HL-60/S4 (cell line): Measurements from ENCODE around the gene MINDY3.
"Not testable (repeated sequence)": the region's sequence is repeated elsewhere in the genome, so short reads cannot be mapped to it uniquely, and the experiment has no call there.

Experiments
- in situ Hi-C: fragments of 300-500 bp; cut with MboI; formaldehyde crosslinking; loops from 2 replicates; pipeline ENCODE4 v1.14.3; 2022; ENCODE audit warnings: low sequenced_read_pairs

MINDY3 gene

GRCh38 chr10:15782851-15783250, 77.5 kb downstream of the MINDY3 start:
- in situ Hi-C loops = no loop called here

- in situ Hi-C loops = no loop called here
Measured at GRCh38 chr10:15781381-15781960, 78.8 kb downstream of the MINDY3 start.

GRCh38 chr10:15780353-15781135, 79.8 kb downstream of the MINDY3 start:
- in situ Hi-C loops = no loop called here

GRCh38 chr10:15775513-15775912, 84.8 kb downstream of the MINDY3 start:
- in situ Hi-C loops = no loop called here

GRCh38 chr10:15774534-15774933, 85.8 kb downstream of the MINDY3 start:
- in situ Hi-C loops = not testable (repeated sequence)

- in situ Hi-C loops = no loop called here
Measured at GRCh38 chr10:15764892-15765454, 95.3 kb downstream of the MINDY3 start.

GRCh38 chr10:15763006-15763405, 97.3 kb downstream of the MINDY3 start:
- in situ Hi-C loops = no loop called here

- in situ Hi-C loops = not testable (repeated sequence)
Measured at GRCh38 chr10:15762239-15762638, 98.1 kb downstream of the MINDY3 start.

GRCh38 chr10:15761224-15761623, 99.1 kb downstream of the MINDY3 start:
- in situ Hi-C loops = not testable (repeated sequence)

GRCh38 chr10:15760681-15761080, 99.6 kb downstream of the MINDY3 start:
- in situ Hi-C loops = no loop called here

GRCh38 chr10:15759265-15759664, 101.0 kb downstream of the MINDY3 start:
- in situ Hi-C loops = no loop called here

- in situ Hi-C loops = no loop called here
Measured at GRCh38 chr10:15758618-15759017, 101.7 kb downstream of the MINDY3 start.

- in situ Hi-C loops = no loop called here
Measured at GRCh38 chr10:15754937-15755336, 105.4 kb downstream of the MINDY3 start.

- in situ Hi-C loops = no loop called here
Measured at GRCh38 chr10:15751046-15751445, 109.3 kb downstream of the MINDY3 start.

- in situ Hi-C loops = no loop called here
Measured at GRCh38 chr10:15748126-15748525, 112.2 kb downstream of the MINDY3 start.

- in situ Hi-C loops = no loop called here
Measured at GRCh38 chr10:15747632-15748031, 112.7 kb downstream of the MINDY3 start.

GRCh38 chr10:15745751-15746150, 114.6 kb downstream of the MINDY3 start:
- in situ Hi-C loops = no loop called here

GRCh38 chr10:15744217-15744865, 116.0 kb downstream of the MINDY3 start:
- in situ Hi-C loops = no loop called here

GRCh38 chr10:15743443-15743842, 116.9 kb downstream of the MINDY3 start:
- in situ Hi-C loops = no loop called here

- in situ Hi-C loops = no loop called here
Measured at GRCh38 chr10:15742836-15743235, 117.5 kb downstream of the MINDY3 start.

GRCh38 chr10:15742102-15742501, 118.2 kb downstream of the MINDY3 start:
- in situ Hi-C loops = no loop called here

- in situ Hi-C loops = no loop called here
Measured at GRCh38 chr10:15741581-15741980, 118.7 kb downstream of the MINDY3 start.
